Liver (tissue), 9 donors: ENCODE measurements around the gene CPLX1. TPM values are rescaled to one million over a fixed set of nuclear protein-coding genes. Genes with fewer than 3 reads are reported as not detected.

ENCODE experiments used
- DNase-seq: peaks from one replicate; pipeline ENCODE4 v3.0.0-alpha.2; 2017; ENCODE audit warnings: low spot score
- H3K27ac ChIP-seq, 2 donors: one replicate each; pipeline ENCODE4 v1.7.0; 2013; ENCODE audit warnings: inconsistent platforms in 2 of 2, low read length in 2 of 2, control low read depth in 1 of 2, low read depth in 1 of 2, mild to moderate bottlenecking in 1 of 2
- H3K27me3 ChIP-seq, 4 donors: one replicate each; pipeline versions ENCODE4 v1.6.1 to v1.7.0; 2013; ENCODE audit warnings: low read length in 3 of 4, inconsistent platforms in 1 of 4, mild to moderate bottlenecking in 1 of 4, moderate library complexity in 1 of 4; ENCODE audit not compliant: control insufficient read depth in 4 of 4, insufficient read depth in 4 of 4
- H3K36me3 ChIP-seq, 4 donors: one replicate each; pipeline versions ENCODE4 v1.6.1 to v1.7.0; 2013; ENCODE audit warnings: low read length in 3 of 4, mild to moderate bottlenecking in 3 of 4, low read depth in 1 of 4, moderate library complexity in 1 of 4; ENCODE audit not compliant: control insufficient read depth in 4 of 4, insufficient read depth in 3 of 4
- H3K4me1 ChIP-seq, 4 donors: one replicate each; pipeline versions ENCODE4 v1.6.1 to v1.7.0; 2013; ENCODE audit warnings: low read length in 3 of 4, mild to moderate bottlenecking in 3 of 4, moderate library complexity in 1 of 4; ENCODE audit not compliant: control insufficient read depth in 4 of 4, insufficient read depth in 4 of 4
- H3K4me3 ChIP-seq, 3 donors: one replicate each; pipeline versions ENCODE4 v1.6.1 to v1.7.0; 2013; ENCODE audit warnings: low read length in 3 of 3, control low read depth in 1 of 3, low read depth in 1 of 3, mild to moderate bottlenecking in 1 of 3
- H3K9ac ChIP-seq, 2 donors: one replicate each; pipeline ENCODE4 v1.7.0; 2013; ENCODE audit warnings: low read length in 2 of 2, mild to moderate bottlenecking in 2 of 2, moderate library complexity in 2 of 2, control low read depth in 1 of 2, low read depth in 1 of 2
- H3K9me3 ChIP-seq, 4 donors: one replicate each; pipeline versions ENCODE4 v1.6.1 to v1.7.0; 2013; ENCODE audit warnings: low read length in 3 of 4; ENCODE audit not compliant: control insufficient read depth in 4 of 4
- EGR1 ChIP-seq, 2 donors: IDR thresholded peaks; 2 replicates each; pipeline ENCODE4 v1.6.1; 2016 to 2018; ENCODE audit warnings: antibody characterized with exemption in 2 of 2, low read depth in 2 of 2
- FOXA1 ChIP-seq: IDR thresholded peaks from 2 replicates; pipeline ENCODE4 v1.6.1; 2016; ENCODE audit warnings: antibody characterized with exemption
- FOXA2 ChIP-seq: IDR thresholded peaks from 2 replicates; pipeline ENCODE4 v1.6.1; 2016; ENCODE audit warnings: antibody characterized with exemption
- GABPA ChIP-seq, 2 donors: IDR thresholded peaks in 1 of 2; conservative IDR thresholded peaks in 1 of 2; 2 replicates each; pipeline ENCODE4 v1.6.1; 2016; ENCODE audit warnings: antibody characterized with exemption in 2 of 2, mild to moderate bottlenecking in 1 of 2, moderate library complexity in 1 of 2
- HNF4A ChIP-seq, 2 donors: conservative IDR thresholded peaks; 2 replicates each; pipeline ENCODE4 v1.6.1; 2016; ENCODE audit warnings: antibody characterized with exemption in 2 of 2, mild to moderate bottlenecking in 2 of 2
- HNF4G ChIP-seq: IDR thresholded peaks from 2 replicates; pipeline ENCODE4 v1.6.1; 2016; ENCODE audit warnings: antibody characterized with exemption
- JUND ChIP-seq, 2 donors: IDR thresholded peaks; 2 replicates each; pipeline ENCODE4 v1.6.1; 2016; ENCODE audit warnings: antibody characterized with exemption in 2 of 2
- NR2F2 ChIP-seq: IDR thresholded peaks from 2 replicates; pipeline ENCODE4 v1.6.1; 2016; ENCODE audit warnings: antibody characterized with exemption
- RAD21 ChIP-seq, 2 donors: IDR thresholded peaks; 2 replicates each; pipeline ENCODE4 v1.6.1; 2016; ENCODE audit warnings: antibody characterized with exemption in 2 of 2, mild to moderate bottlenecking in 2 of 2
- RXRA ChIP-seq, 2 donors: IDR thresholded peaks; 2 replicates each; pipeline ENCODE4 v1.6.1; 2017 to 2018; ENCODE audit warnings: antibody characterized with exemption in 2 of 2, mild to moderate bottlenecking in 1 of 2
- SP1 ChIP-seq: IDR thresholded peaks from 2 replicates; pipeline ENCODE4 v1.6.1; 2018; ENCODE audit warnings: antibody characterized with exemption, mild to moderate bottlenecking
- TAF1 ChIP-seq: conservative IDR thresholded peaks from 2 replicates; pipeline ENCODE4 v1.6.1; 2016; ENCODE audit warnings: antibody characterized with exemption, mild to moderate bottlenecking
- YY1 ChIP-seq: IDR thresholded peaks from 2 replicates; pipeline ENCODE4 v1.6.1; 2016; ENCODE audit warnings: antibody characterized with exemption, mild to moderate bottlenecking
- WGBS: extraction: QIAGEN DNeasy Blood & Tissue Kit; methylation state at CpG from one replicate; pipeline ENCODE4 v1.1.7; 2013; 5-methylcytosine and 5-hydroxymethylcytosine counted together
- polyA plus RNA-seq, 2 donors: library from polyadenylated mRNA; stranded (reverse) in 1 of 2; unstranded in 1 of 2; fragments of 200-250 nt in 1 of 2; fragments of >200 nt in 1 of 2; fragmentation: Nextera tagmentation in 1 of 2; extraction: Ambion mirVana in 1 of 2; gene quantifications; one replicate each; pipeline versions ENCODE4 v1.2.1 to v1.2.3, GENCODE V29; 2013 to 2015
- total RNA-seq, 2 donors: library from RNA; depleted of rRNA; stranded (reverse); fragments of >200 nt; gene quantifications; one replicate each; pipeline ENCODE4 v1.2.3, GENCODE V29; 2014
- TF ChIP-seq, protein P1 (sequence below): IDR thresholded peaks from 2 replicates; pipeline ENCODE4 v1.6.1; 2016; ENCODE audit warnings: antibody characterized with exemption
- TF ChIP-seq, protein P2 (sequence below): fragments of 150-350 bp; IDR thresholded peaks from 2 replicates; pipeline ENCODE4 v1.5.1; 2017; ENCODE audit warnings: improper control_type of control experiment, low read depth, low read length; ENCODE audit not compliant: missing input control
- TF ChIP-seq, protein P3 (sequence below): IDR thresholded peaks from 2 replicates; pipeline ENCODE4 v1.6.1; 2016; ENCODE audit warnings: antibody characterized with exemption, mild to moderate bottlenecking
- TF ChIP-seq, protein P4 (sequence below): IDR thresholded peaks from 2 replicates; pipeline ENCODE4 v1.6.1; 2016; ENCODE audit warnings: antibody characterized with exemption
- TF ChIP-seq, protein P5 (sequence below): IDR thresholded peaks from 2 replicates; pipeline ENCODE4 v1.6.1; 2016; ENCODE audit warnings: antibody characterized with exemption
- donor health status: healthy.
- donor health status: healthy.
- donor health status: healthy.
- donor health status: healthy.
- donor health status: healthy.

CPLX1 gene
- total and polyA plus RNA-seq, 4 donors: 0.14 to 2.8 (median 0.80) TPM

DNA sequence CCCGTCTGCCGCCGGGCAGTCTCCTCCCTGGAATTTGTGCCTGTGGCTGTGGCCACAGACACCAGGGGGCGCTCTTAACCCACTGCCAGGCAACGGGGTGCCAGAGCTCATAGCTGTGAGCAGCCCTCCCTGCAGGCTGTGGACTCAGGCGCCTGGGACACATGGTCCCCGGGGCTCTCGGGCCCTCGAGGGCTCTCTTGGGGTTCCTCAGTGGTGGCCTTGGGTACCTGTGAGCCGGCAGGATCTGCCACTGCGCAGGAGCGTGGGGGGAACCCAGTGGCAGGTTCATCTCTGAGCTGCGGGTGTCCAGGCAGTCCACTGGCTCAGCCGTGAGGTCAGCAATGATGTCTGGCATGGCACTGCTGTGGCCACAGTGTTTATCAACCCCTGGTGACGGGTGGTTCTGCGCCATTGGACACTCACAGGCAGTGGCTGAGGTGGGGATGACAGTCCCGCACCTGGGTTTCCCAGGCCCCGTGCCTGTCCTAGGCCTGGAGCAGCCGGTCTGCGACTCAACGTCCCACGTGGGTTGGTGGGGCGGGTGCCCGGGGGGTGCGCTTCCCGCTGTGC lies 83.1 kb downstream of the CPLX1 start:
- H3K27me3 ChIP-seq: no peaks in the 10 kb centered on the region
- peak; percentile 80 for DNase-seq
- TF ChIP-seq, protein P1, sequence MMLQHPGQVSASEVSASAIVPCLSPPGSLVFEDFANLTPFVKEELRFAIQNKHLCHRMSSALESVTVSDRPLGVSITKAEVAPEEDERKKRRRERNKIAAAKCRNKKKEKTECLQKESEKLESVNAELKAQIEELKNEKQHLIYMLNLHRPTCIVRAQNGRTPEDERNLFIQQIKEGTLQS: no peak
- TF ChIP-seq, protein P2, sequence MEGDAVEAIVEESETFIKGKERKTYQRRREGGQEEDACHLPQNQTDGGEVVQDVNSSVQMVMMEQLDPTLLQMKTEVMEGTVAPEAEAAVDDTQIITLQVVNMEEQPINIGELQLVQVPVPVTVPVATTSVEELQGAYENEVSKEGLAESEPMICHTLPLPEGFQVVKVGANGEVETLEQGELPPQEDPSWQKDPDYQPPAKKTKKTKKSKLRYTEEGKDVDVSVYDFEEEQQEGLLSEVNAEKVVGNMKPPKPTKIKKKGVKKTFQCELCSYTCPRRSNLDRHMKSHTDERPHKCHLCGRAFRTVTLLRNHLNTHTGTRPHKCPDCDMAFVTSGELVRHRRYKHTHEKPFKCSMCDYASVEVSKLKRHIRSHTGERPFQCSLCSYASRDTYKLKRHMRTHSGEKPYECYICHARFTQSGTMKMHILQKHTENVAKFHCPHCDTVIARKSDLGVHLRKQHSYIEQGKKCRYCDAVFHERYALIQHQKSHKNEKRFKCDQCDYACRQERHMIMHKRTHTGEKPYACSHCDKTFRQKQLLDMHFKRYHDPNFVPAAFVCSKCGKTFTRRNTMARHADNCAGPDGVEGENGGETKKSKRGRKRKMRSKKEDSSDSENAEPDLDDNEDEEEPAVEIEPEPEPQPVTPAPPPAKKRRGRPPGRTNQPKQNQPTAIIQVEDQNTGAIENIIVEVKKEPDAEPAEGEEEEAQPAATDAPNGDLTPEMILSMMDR: peak; percentile 87
- TF ChIP-seq, protein P3, sequence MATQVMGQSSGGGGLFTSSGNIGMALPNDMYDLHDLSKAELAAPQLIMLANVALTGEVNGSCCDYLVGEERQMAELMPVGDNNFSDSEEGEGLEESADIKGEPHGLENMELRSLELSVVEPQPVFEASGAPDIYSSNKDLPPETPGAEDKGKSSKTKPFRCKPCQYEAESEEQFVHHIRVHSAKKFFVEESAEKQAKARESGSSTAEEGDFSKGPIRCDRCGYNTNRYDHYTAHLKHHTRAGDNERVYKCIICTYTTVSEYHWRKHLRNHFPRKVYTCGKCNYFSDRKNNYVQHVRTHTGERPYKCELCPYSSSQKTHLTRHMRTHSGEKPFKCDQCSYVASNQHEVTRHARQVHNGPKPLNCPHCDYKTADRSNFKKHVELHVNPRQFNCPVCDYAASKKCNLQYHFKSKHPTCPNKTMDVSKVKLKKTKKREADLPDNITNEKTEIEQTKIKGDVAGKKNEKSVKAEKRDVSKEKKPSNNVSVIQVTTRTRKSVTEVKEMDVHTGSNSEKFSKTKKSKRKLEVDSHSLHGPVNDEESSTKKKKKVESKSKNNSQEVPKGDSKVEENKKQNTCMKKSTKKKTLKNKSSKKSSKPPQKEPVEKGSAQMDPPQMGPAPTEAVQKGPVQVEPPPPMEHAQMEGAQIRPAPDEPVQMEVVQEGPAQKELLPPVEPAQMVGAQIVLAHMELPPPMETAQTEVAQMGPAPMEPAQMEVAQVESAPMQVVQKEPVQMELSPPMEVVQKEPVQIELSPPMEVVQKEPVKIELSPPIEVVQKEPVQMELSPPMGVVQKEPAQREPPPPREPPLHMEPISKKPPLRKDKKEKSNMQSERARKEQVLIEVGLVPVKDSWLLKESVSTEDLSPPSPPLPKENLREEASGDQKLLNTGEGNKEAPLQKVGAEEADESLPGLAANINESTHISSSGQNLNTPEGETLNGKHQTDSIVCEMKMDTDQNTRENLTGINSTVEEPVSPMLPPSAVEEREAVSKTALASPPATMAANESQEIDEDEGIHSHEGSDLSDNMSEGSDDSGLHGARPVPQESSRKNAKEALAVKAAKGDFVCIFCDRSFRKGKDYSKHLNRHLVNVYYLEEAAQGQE: no peak
- TF ChIP-seq RXRA (IDR thresholded peaks at IDR 0.05) (no peak), JUND (IDR thresholded peaks at IDR 0.05) (no peak), RAD21 (IDR thresholded peaks at IDR 0.05) (peak; percentile 81 to 91), YY1 (no peak), HNF4A (conservative IDR thresholded peaks at IDR 0.05) (no peak)
- TF ChIP-seq, protein P4, sequence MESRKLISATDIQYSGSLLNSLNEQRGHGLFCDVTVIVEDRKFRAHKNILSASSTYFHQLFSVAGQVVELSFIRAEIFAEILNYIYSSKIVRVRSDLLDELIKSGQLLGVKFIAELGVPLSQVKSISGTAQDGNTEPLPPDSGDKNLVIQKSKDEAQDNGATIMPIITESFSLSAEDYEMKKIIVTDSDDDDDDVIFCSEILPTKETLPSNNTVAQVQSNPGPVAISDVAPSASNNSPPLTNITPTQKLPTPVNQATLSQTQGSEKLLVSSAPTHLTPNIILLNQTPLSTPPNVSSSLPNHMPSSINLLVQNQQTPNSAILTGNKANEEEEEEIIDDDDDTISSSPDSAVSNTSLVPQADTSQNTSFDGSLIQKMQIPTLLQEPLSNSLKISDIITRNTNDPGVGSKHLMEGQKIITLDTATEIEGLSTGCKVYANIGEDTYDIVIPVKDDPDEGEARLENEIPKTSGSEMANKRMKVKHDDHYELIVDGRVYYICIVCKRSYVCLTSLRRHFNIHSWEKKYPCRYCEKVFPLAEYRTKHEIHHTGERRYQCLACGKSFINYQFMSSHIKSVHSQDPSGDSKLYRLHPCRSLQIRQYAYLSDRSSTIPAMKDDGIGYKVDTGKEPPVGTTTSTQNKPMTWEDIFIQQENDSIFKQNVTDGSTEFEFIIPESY: no peak
- H3K4me1 ChIP-seq: no peaks in the 10 kb centered on the region
- WGBS: 71% methylated on average over 26 of the region's 26 CpGs
- H3K4me3 ChIP-seq: no peak overlapping the region
- peaks cover 11 to 24% (median 14%) of the 10 kb centered on the region in 4 donors for H3K36me3 ChIP-seq
- H3K9me3 ChIP-seq: no peaks in the 10 kb centered on the region
- no peak overlapping the region for H3K9ac ChIP-seq
- H3K27ac ChIP-seq: no peak overlapping the region

DNA sequence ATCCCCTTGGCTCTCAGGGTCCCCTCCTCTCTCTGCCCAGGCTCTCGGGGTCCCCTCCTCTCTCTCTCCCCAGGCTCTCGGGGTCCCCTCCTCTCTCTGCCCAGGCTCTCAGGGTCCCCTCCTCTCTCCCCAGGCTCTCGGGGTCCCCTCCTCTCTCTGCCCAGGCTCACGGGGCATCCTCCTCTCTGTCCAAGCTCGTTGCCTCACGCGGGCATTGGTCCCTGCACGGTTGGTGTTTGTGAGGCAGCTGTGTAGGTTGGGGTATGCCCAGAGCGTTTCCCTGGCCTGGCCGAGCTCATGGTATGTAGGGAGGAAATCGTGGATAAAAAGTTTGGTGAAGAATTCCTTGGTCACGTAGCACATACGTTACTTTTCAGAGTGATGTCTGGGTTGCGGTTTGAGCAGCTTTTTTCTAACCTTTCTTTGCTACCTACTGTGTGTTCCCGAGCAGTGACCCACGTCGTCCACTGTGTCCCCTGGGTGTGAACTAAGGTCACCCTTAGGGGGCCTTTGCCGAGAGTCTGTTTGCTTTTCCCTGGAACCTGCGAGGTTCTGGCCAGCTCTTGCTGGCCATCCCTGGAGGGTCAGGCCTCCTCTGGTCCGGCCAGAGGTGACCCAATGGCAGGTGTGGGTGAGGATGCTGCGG lies 83.7 kb downstream of the CPLX1 start:
- no peaks in the 10 kb centered on the region for H3K4me1 ChIP-seq
- no peaks in the 10 kb centered on the region for H3K9me3 ChIP-seq
- H3K27me3 ChIP-seq: no peaks in the 10 kb centered on the region
- DNase-seq: no peak
- WGBS: 75% methylated on average over 21 of the region's 21 CpGs
- no peak overlapping the region for H3K27ac ChIP-seq
- H3K36me3 ChIP-seq: peaks cover 13 to 31% (median 19%) of the 10 kb centered on the region in 4 donors
- no peak overlapping the region for H3K4me3 ChIP-seq
- no peak overlapping the region for H3K9ac ChIP-seq
- TF ChIP-seq FOXA2 (no peak), EGR1 (IDR thresholded peaks at IDR 0.05; ENCODE audit: low read depth in 2 of 2) (no peak), YY1 (no peak), SP1 (no peak), TAF1 (no peak), JUND (IDR thresholded peaks at IDR 0.05) (no peak), HNF4G (no peak), NR2F2 (no peak), FOXA1 (no peak), HNF4A (conservative IDR thresholded peaks at IDR 0.05) (no peak), RAD21 (IDR thresholded peaks at IDR 0.05) (no peak), RXRA (IDR thresholded peaks at IDR 0.05) (no peak), GABPA (IDR thresholded peaks at IDR 0.05 in 1 of 2, conservative IDR thresholded peaks at IDR 0.05 in 1 of 2) (no peak)
- TF ChIP-seq, protein P1: no peak
- TF ChIP-seq, protein P2: no peak
- TF ChIP-seq, protein P5, sequence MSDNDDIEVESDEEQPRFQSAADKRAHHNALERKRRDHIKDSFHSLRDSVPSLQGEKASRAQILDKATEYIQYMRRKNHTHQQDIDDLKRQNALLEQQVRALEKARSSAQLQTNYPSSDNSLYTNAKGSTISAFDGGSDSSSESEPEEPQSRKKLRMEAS: no peak
